Measurements from ENCODE around the gene SLC25A21.

SLC25A21 gene

GRCh38 chr14:36988989-36989388 lies 183.4 kb downstream of the SLC25A21 start:
- no peak for ATAC-seq
- no peak for TF ChIP-seq ZFP30 (CRISPR knock-in tag; IDR thresholded peaks at IDR 0.05)
- TF ChIP-seq POU6F1 (CRISPR knock-in tag; IDR thresholded peaks at IDR 0.05; ENCODE audit: borderline replicate concordance, low read depth), result no peak
- no peak for TF ChIP-seq PATZ1 (CRISPR knock-in tag; IDR thresholded peaks at IDR 0.05; ENCODE audit: borderline replicate concordance)
- TF ChIP-seq ISL1 (CRISPR knock-in tag; IDR thresholded peaks at IDR 0.05), result no peak
- TF ChIP-seq ZNF70 (CRISPR knock-in tag; IDR thresholded peaks at IDR 0.05), result no peak
- no peak for TF ChIP-seq OSR1 (CRISPR knock-in tag; IDR thresholded peaks at IDR 0.05)
- no peak for TF ChIP-seq RARB (CRISPR knock-in tag; IDR thresholded peaks at IDR 0.05)
- no peak for TF ChIP-seq CSRNP3 (CRISPR knock-in tag; IDR thresholded peaks at IDR 0.05)
- no peak for TF ChIP-seq ARNTL (CRISPR knock-in tag; IDR thresholded peaks at IDR 0.05; ENCODE audit: borderline replicate concordance, low read depth)
- TF ChIP-seq ZC3H10 (CRISPR knock-in tag; IDR thresholded peaks at IDR 0.05), result no peak
- TF ChIP-seq TCF4 (CRISPR knock-in tag; IDR thresholded peaks at IDR 0.05; ENCODE audit: borderline replicate concordance), result no peak
- TF ChIP-seq ZNF565 (CRISPR knock-in tag; conservative IDR thresholded peaks at IDR 0.05; ENCODE audit: low read depth), result no peak
- TF ChIP-seq TSHZ2 (CRISPR knock-in tag; IDR thresholded peaks at IDR 0.05), result no peak
- TF ChIP-seq BACH2 (CRISPR knock-in tag; IDR thresholded peaks at IDR 0.05; ENCODE audit: borderline replicate concordance), result no peak
- TF ChIP-seq CSDC2 (CRISPR knock-in tag; IDR thresholded peaks at IDR 0.05), result no peak
- TF ChIP-seq PPARA (CRISPR knock-in tag; IDR thresholded peaks at IDR 0.05; ENCODE audit: borderline replicate concordance), result no peak
- TF ChIP-seq ESRRG (CRISPR knock-in tag; IDR thresholded peaks at IDR 0.05), result no peak
- TF ChIP-seq CREB5 (CRISPR knock-in tag; IDR thresholded peaks at IDR 0.05; ENCODE audit: low read depth), result no peak
- TF ChIP-seq ZNF8 (CRISPR knock-in tag; IDR thresholded peaks at IDR 0.05), result no peak

- TF ChIP-seq SNAI2 (CRISPR knock-in tag; IDR thresholded peaks at IDR 0.05) (no peak), ZFP30 (CRISPR knock-in tag; IDR thresholded peaks at IDR 0.05) (no peak), ARNTL (CRISPR knock-in tag; IDR thresholded peaks at IDR 0.05; ENCODE audit: borderline replicate concordance, low read depth) (no peak), ZNF565 (CRISPR knock-in tag; conservative IDR thresholded peaks at IDR 0.05; ENCODE audit: low read depth) (no peak), PPARA (CRISPR knock-in tag; IDR thresholded peaks at IDR 0.05; ENCODE audit: borderline replicate concordance) (no peak), BACH2 (CRISPR knock-in tag; IDR thresholded peaks at IDR 0.05; ENCODE audit: borderline replicate concordance) (no peak), CSDC2 (CRISPR knock-in tag; IDR thresholded peaks at IDR 0.05) (no peak), TSHZ2 (CRISPR knock-in tag; IDR thresholded peaks at IDR 0.05) (no peak), ESRRG (CRISPR knock-in tag; IDR thresholded peaks at IDR 0.05) (no peak)
- no peak for ATAC-seq
These were observed 183.8 kb downstream of the SLC25A21 start for GRCh38 chr14:36988568-36988967.
